SU-DHL-6 (cell line): ENCODE measurements around the gene WDR18.

Experiments used
- H2AFZ ChIP-seq: fragments of 200-600 bp; sonication (generic); 2 replicates; pipeline ENCODE4 v1.6.1; 2014; ENCODE audit warnings: low read depth, mild to moderate bottlenecking, moderate library complexity, mixed read lengths, antibody characterized with exemption, low read length; ENCODE audit not compliant: severe bottlenecking
- H3F3A ChIP-seq: fragments of 200-600 bp; shearing (Covaris generic); 2 replicates; pipeline ENCODE4 v1.6.0; 2016; ENCODE audit warnings: antibody characterized with exemption, mild to moderate bottlenecking; ENCODE audit not compliant: insufficient read depth
- H3K27ac ChIP-seq: fragments of 200-600 bp; sonication (generic); 2 replicates; pipeline ENCODE4 v1.5.1; 2016; ENCODE audit warnings: low read depth, mild to moderate bottlenecking, low read length, moderate library complexity, mixed read lengths
- H3K27me3 ChIP-seq: fragments of 200-600 bp; sonication (generic), shearing (Covaris generic); 2 replicates; pipeline ENCODE4 v1.6.0; 2014; ENCODE audit warnings: mild to moderate bottlenecking, low read length
- H3K36me3 ChIP-seq: fragments of 200-600 bp; sonication (generic); 2 replicates; pipeline ENCODE4 v1.6.1; 2014; ENCODE audit warnings: mild to moderate bottlenecking, low read length, mixed read lengths
- H3K4me2 ChIP-seq: fragments of 300-600, 200-600 bp; shearing (Covaris generic), sonication (generic); 2 replicates; pipeline ENCODE4 v1.6.0; 2014; ENCODE audit warnings: low read length, low read depth, mild to moderate bottlenecking; ENCODE audit not compliant: poor library complexity, severe bottlenecking
- H3K4me3 ChIP-seq: fragments of 200-600 bp; sonication (generic); 2 replicates; pipeline ENCODE4 v1.5.1; 2014; ENCODE audit warnings: antibody characterized with exemption, low read length, mild to moderate bottlenecking, mixed read lengths; ENCODE audit not compliant: insufficient read depth, poor library complexity, severe bottlenecking
- H3K79me2 ChIP-seq: fragments of 200-600 bp; sonication (generic); 2 replicates; pipeline ENCODE4 v1.6.1; 2014; ENCODE audit warnings: mild to moderate bottlenecking, low read length, moderate library complexity; ENCODE audit not compliant: insufficient read depth
- H3K9ac ChIP-seq: fragments of 200-600 bp; sonication (generic); 2 replicates; pipeline ENCODE4 v1.7.0; 2014; ENCODE audit warnings: mild to moderate bottlenecking, low read length
- H3K9me2 ChIP-seq: fragments of 200-600 bp; sonication (generic); replicated peaks from 2 replicates; pipeline ENCODE4 v1.6.1; 2014; ENCODE audit warnings: low read length; ENCODE audit not compliant: insufficient read depth
- H3K9me3 ChIP-seq: fragments of 200-600 bp; sonication (generic); 2 replicates; pipeline ENCODE4 v1.6.1; 2014; ENCODE audit warnings: low read length, mixed read lengths; ENCODE audit not compliant: insufficient read depth
- H4K20me1 ChIP-seq: fragments of 200-600 bp; sonication (generic); 2 replicates; pipeline ENCODE4 v1.6.1; 2014; ENCODE audit warnings: low read depth, mild to moderate bottlenecking, antibody characterized with exemption, low read length, moderate library complexity, mixed read lengths
- CTCF ChIP-seq: fragments of 200-600 bp; sonication (generic); IDR thresholded peaks from one replicate; pipeline ENCODE4 v1.5.1; 2017; ENCODE audit warnings: antibody characterized with exemption, mild to moderate bottlenecking, low read length, moderate library complexity; ENCODE audit not compliant: insufficient read depth, poor library complexity, severe bottlenecking
- EZH2phosphoT487 ChIP-seq: fragments of 200-600 bp; sonication (generic), shearing (Covaris generic); conservative IDR thresholded peaks from 2 replicates; pipeline ENCODE4 v1.6.1; 2018; ENCODE audit warnings: mild to moderate bottlenecking, antibody characterized with exemption, low read length, moderate library complexity, mixed read lengths

Gene WDR18

GRCh38 chr19:1010586-1011510, 26.7 kb downstream of the WDR18 start:
- Histone ChIP-seq H3K9ac (no peak overlapping the region), H3K9me2 (no peaks in the 10 kb centered on the region), H3K4me3 (no peak overlapping the region), H3K79me2 (peaks cover 14% of the 10 kb centered on the region), H4K20me1 (no peaks in the 10 kb centered on the region), H3K36me3 (no peaks in the 10 kb centered on the region), H3K4me2 (no peak overlapping the region), H3F3A (peaks cover 7% of the 10 kb centered on the region; the same call in 1 of the 2 replicates), H3K27me3 (no peaks in the 10 kb centered on the region), H2AFZ (no peak overlapping the region), H3K27ac (no peak overlapping the region), H3K9me3 (no peaks in the 10 kb centered on the region)
- TF ChIP-seq CTCF: no peak
- TF ChIP-seq EZH2phosphoT487: no peak

GRCh38 chr19:1011831-1012333, 27.7 kb downstream of the WDR18 start:
- Histone ChIP-seq H3K9me2 (no peaks in the 10 kb centered on the region), H3K4me2 (no peak overlapping the region), H3K4me3 (no peak overlapping the region), H3K79me2 (peaks cover 24% of the 10 kb centered on the region), H3K27ac (no peak overlapping the region), H3K27me3 (no peaks in the 10 kb centered on the region), H3F3A (0 out of 2 replicates have a peak, but pooled peaks cover under 1% of the 10 kb centered on the region), H2AFZ (no peak overlapping the region), H3K36me3 (no peaks in the 10 kb centered on the region), H4K20me1 (0 out of 2 replicates have a peak, but pooled peaks cover 4% of the 10 kb centered on the region), H3K9me3 (no peaks in the 10 kb centered on the region), H3K9ac (no peak overlapping the region)
- TF ChIP-seq EZH2phosphoT487 (no peak), CTCF (no peak)

GRCh38 chr19:1012334-1012733, 28.2 kb downstream of the WDR18 start:
- Histone ChIP-seq H3F3A (no peaks in the 10 kb centered on the region), H4K20me1 (0 out of 2 replicates have a peak, but pooled peaks cover 5% of the 10 kb centered on the region), H3K9ac (no peak overlapping the region), H3K36me3 (no peaks in the 10 kb centered on the region), H2AFZ (no peak overlapping the region), H3K79me2 (peaks cover 29% of the 10 kb centered on the region), H3K9me3 (no peaks in the 10 kb centered on the region), H3K9me2 (no peaks in the 10 kb centered on the region), H3K27me3 (no peaks in the 10 kb centered on the region), H3K4me2 (no peak overlapping the region), H3K27ac (no peak overlapping the region), H3K4me3 (no peak overlapping the region)
- TF ChIP-seq CTCF (no peak), EZH2phosphoT487 (no peak)
